Ishikawa (cell line): ENCODE data around the gene COX17.

Source experiments
- NFIC ChIP-seq: IDR thresholded peaks from 2 replicates; pipeline ENCODE4 v1.6.1; 2012
- USF1 ChIP-seq: IDR thresholded peaks from 2 replicates; pipeline ENCODE4 v1.6.1; 2012
- YY1 ChIP-seq: IDR thresholded peaks from 2 replicates; pipeline ENCODE4 v1.6.1; 2012; ENCODE audit warnings: low read depth

- TF ChIP-seq NFIC: no peak
- no peak for TF ChIP-seq YY1
- TF ChIP-seq USF1: no peak
These were observed 2.7 kb upstream of the COX17 start for GRCh38 chr3:119679874-119680273.
